Calu3 (cell line): Measurements from ENCODE around the gene NECAB3. TPM values are rescaled to one million over a fixed set of nuclear protein-coding genes. Genes with fewer than 3 reads are reported as not detected.

Experiments used
- BruUV-seq: library from RNA; stranded (reverse); fragments of 400-500 nt; replicated peaks from 2 replicates; lab custom pipeline; 2021; lab: Mats Ljungman, UMichigan
- CTCF ChIA-PET: fragments of 300-600 bp; sonication (Branson Sonifier 250); formaldehyde crosslinking; loops from one replicate; lab custom pipeline; 2022; ENCODE audit warnings: antibody characterized with exemption; lab: Charles Lee
- DNase-seq: peaks from one replicate; pipeline ENCODE4 v3.0.0; 2022
- H3K27ac Mint-ChIP-seq: one replicate; pipeline ENCODE4 v1.8.0; 2022; ENCODE audit warnings: mixed read lengths; ENCODE audit not compliant: unreplicated experiment
- H3K27me3 Mint-ChIP-seq: one replicate; pipeline ENCODE4 v1.8.0; 2022; ENCODE audit warnings: mixed read lengths; ENCODE audit not compliant: unreplicated experiment
- H3K36me3 Mint-ChIP-seq: one replicate; pipeline ENCODE4 v1.8.0; 2022; ENCODE audit warnings: mild to moderate bottlenecking, moderate library complexity, mixed read lengths; ENCODE audit not compliant: insufficient read depth, unreplicated experiment
- H3K4me1 Mint-ChIP-seq: one replicate; pipeline ENCODE4 v1.8.0; 2022; ENCODE audit warnings: mild to moderate bottlenecking, low read depth, mixed read lengths; ENCODE audit not compliant: unreplicated experiment
- H3K4me3 Mint-ChIP-seq: one replicate; pipeline ENCODE4 v1.8.0; 2022; ENCODE audit warnings: mild to moderate bottlenecking, low read depth, moderate library complexity, mixed read lengths; ENCODE audit not compliant: unreplicated experiment
- H3K9me3 Mint-ChIP-seq: one replicate; pipeline ENCODE4 v1.8.0; 2022; ENCODE audit warnings: low read depth, mixed read lengths; ENCODE audit not compliant: unreplicated experiment
- intact Hi-C: fragments of 100-400 bp; cut with micrococcal nuclease; formaldehyde crosslinking; loops from one replicate; pipeline ENCODE4 v1.10.0; 2022; ENCODE audit not compliant: unreplicated experiment
- total RNA-seq: library from RNA; stranded (reverse); gene quantifications from 2 replicates; pipeline ENCODE4 v1.2.3, GENCODE V29; 2022
- TF ChIP-seq, protein P1 (sequence below): fragments of 200-600 bp; IDR thresholded peaks from one replicate; pipeline ENCODE4 v1.8.0; 2022; ENCODE audit warnings: antibody characterized with exemption; ENCODE audit not compliant: unreplicated experiment

NECAB3 gene
- total RNA-seq, 1 experiment from 2014 or later, result 80.8 TPM

DNA sequence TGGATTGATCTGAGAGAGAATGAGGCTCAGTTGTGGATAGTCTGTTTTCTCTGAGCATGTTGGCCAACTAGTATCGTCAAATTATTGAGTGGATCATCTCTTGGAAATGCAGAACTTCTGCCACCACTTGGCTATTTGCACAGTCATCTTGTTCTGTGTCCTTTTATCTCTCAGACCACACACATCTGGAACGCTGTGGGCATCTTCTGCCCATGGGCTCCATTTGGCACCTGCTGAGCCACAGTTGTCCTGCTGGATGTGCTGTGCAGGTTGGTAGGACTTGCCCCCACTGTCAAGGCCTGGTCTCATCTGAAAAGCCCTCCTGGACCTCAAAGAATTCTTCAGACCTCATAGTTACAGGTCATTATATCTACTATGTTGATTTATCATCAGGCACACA is 28.8 kb downstream of the NECAB3 start:
- TF ChIP-seq, protein P1, sequence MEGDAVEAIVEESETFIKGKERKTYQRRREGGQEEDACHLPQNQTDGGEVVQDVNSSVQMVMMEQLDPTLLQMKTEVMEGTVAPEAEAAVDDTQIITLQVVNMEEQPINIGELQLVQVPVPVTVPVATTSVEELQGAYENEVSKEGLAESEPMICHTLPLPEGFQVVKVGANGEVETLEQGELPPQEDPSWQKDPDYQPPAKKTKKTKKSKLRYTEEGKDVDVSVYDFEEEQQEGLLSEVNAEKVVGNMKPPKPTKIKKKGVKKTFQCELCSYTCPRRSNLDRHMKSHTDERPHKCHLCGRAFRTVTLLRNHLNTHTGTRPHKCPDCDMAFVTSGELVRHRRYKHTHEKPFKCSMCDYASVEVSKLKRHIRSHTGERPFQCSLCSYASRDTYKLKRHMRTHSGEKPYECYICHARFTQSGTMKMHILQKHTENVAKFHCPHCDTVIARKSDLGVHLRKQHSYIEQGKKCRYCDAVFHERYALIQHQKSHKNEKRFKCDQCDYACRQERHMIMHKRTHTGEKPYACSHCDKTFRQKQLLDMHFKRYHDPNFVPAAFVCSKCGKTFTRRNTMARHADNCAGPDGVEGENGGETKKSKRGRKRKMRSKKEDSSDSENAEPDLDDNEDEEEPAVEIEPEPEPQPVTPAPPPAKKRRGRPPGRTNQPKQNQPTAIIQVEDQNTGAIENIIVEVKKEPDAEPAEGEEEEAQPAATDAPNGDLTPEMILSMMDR, result no peak
- DNase-seq, result no peak
- Mint-ChIP-seq H3K27ac (no peak overlapping the region), H3K4me3 (no peak overlapping the region), H3K36me3 (peaks cover 28% of the 10 kb centered on the region), H3K4me1 (peaks cover 2% of the 10 kb centered on the region), H3K9me3 (no peaks in the 10 kb centered on the region), H3K27me3 (no peaks in the 10 kb centered on the region)
- intact Hi-C loops, result no loop called here
- BruUV-seq, result no TSS peak
- CTCF ChIA-PET, result interaction anchor here (0.6 kb wide), 1 partner anchor 55 kb away, joined by 5 read pairs; no protein-coding TSS in a partner anchor

DNA sequence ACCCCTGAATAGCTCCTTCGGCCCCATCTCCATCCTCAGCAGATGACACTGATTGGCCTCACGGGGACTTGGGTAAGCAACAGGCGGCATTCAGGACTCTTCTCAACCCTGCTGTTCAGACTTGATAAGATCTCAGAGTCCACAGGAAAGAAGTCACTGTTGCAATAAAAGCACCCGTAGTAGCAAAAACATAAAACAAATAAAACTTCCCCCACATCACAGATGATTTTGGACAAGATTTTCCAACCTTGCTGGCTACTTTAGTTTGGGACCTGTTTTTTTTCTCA is 29.2 kb downstream of the NECAB3 start:
- TF ChIP-seq, protein P1, result no peak
- Mint-ChIP-seq H3K4me1 (no peaks in the 10 kb centered on the region), H3K4me3 (no peak overlapping the region), H3K9me3 (no peaks in the 10 kb centered on the region), H3K27ac (no peak overlapping the region), H3K36me3 (peaks cover 27% of the 10 kb centered on the region), H3K27me3 (no peaks in the 10 kb centered on the region)
- intact Hi-C loops, result no loop called here
- no TSS peak for BruUV-seq
- CTCF ChIA-PET, result interaction anchor here (0.6 kb wide), 2 partner anchors 55 to 142 kb away, joined by 5 to 6 read pairs; no protein-coding TSS in a partner anchor
- DNase-seq, result no peak

DNA sequence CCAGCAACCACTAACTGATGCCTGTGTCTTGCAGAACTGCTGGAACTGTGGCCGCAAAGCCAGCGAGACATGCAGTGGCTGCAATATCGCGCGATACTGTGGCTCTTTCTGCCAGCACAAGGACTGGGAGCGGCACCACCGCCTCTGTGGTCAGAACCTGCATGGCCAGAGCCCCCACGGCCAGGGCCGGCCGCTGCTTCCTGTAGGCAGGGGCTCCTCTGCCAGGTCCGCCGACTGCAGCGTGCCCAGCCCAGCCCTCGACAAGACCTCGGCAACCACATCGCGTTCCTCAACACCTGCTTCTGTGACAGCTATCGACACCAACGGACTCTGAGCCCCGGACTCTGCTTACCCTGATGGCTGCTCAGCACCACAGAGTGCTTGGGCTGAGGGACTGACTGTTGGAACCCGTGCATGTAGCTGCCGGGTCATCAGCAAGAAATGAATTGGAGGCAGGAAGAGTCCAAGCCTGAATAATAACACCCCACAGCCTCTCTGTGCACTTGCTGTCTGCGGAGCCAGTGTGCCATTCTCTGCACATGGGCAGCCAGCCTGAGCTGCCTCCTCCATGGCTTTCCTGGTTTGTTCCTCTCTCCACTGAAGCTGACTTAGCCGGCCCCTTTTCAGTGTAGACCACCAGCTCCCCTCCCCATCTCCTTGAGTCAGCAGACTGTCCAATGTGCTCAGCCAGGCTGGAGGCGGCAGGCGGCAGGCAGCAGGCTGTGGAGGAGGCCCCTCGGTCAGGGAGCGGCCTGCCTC is 29.7 kb downstream of the NECAB3 start:
- DNase-seq, result no peak
- Mint-ChIP-seq H3K9me3 (no peaks in the 10 kb centered on the region), H3K4me1 (no peaks in the 10 kb centered on the region), H3K4me3 (no peak overlapping the region), H3K27ac (no peak overlapping the region), H3K27me3 (no peaks in the 10 kb centered on the region), H3K36me3 (peaks cover 27% of the 10 kb centered on the region)
- intact Hi-C loops, result no loop called here
- TF ChIP-seq, protein P1, result no peak
- CTCF ChIA-PET, result interaction anchor here (0.6 kb wide), 1 partner anchor 141 kb away, joined by 6 read pairs; no protein-coding TSS in a partner anchor
- BruUV-seq, result no TSS peak

DNA sequence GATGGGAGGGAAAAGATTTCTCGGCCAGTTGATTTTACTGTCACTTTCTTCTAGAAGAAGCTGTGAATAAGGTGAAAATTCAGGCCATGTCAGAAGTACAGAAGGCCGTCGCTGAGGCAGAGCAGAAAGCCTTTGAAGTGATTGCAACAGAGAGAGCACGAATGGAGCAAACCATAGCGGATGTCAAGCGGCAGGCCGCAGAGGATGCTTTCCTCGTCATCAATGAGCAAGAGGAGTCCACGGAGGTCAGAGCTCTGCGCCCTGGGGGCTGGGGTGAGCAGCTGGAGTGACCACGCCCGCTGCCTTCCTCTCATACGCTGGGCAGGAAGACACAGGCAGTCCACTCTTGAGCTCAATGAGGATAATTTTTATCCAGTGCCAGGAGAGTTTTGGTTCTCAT is 33.9 kb downstream of the NECAB3 start:
- CTCF ChIA-PET, result interaction anchor here (1.1 kb wide), 1 partner anchor 13 kb away, joined by 3 read pairs; no protein-coding TSS in a partner anchor
- BruUV-seq, result no TSS peak
- no peaks in the 10 kb centered on the region for H3K27me3 Mint-ChIP-seq
- no peak for DNase-seq
- H3K4me1 Mint-ChIP-seq, result no peaks in the 10 kb centered on the region
- peaks cover 13% of the 10 kb centered on the region for H3K36me3 Mint-ChIP-seq
- TF ChIP-seq, protein P1, result no peak
- intact Hi-C loops, result no loop called here
- H3K9me3 Mint-ChIP-seq, result no peaks in the 10 kb centered on the region
- no peak overlapping the region for H3K27ac Mint-ChIP-seq
- no peak overlapping the region for H3K4me3 Mint-ChIP-seq
